UCSD-AML1 (cell line): ENCODE results near the gene RAI1.
"Not testable (repeated sequence)": the region's sequence is repeated elsewhere in the genome, so short reads cannot be mapped to it uniquely, and the experiment has no call there.

Experiments used
- DNase-seq: peaks from one replicate; lab custom pipeline; 2025; ENCODE audit not compliant: unreplicated experiment; lab: John Stamatoyannopoulos, UW

The RAI1 gene

GRCh38 chr17:17681187-17681743 lies at the start of gene RAI1:
Gene RAI1 (plus strand): TSS chr17:17681458. CDS start chr17:17792949, 111,491 bp downstream.
- peak; percentile 82 for DNase-seq

- DNase-seq = not testable (repeated sequence)
Observed at GRCh38 chr17:17632690-17633089, 48.6 kb upstream of the RAI1 start.

GRCh38 chr17:17633310-17633709 lies 47.9 kb upstream of the RAI1 start:
- no peak for DNase-seq

GRCh38 chr17:17635126-17635525 lies 46.1 kb upstream of the RAI1 start:
- DNase-seq = no peak

GRCh38 chr17:17635537-17636271 lies 45.6 kb upstream of the RAI1 start:
- DNase-seq = not testable (repeated sequence)

GRCh38 chr17:17636272-17636885 lies 44.9 kb upstream of the RAI1 start:
- no peak for DNase-seq

- no peak for DNase-seq
Observed at GRCh38 chr17:17638467-17638866, 42.8 kb upstream of the RAI1 start.

- not testable (repeated sequence) for DNase-seq
Observed at GRCh38 chr17:17639661-17640270, 41.5 kb upstream of the RAI1 start.

- DNase-seq = peak; percentile 70
Observed at GRCh38 chr17:17641621-17642409, 39.4 kb upstream of the RAI1 start.

- not testable (repeated sequence) for DNase-seq
Observed at GRCh38 chr17:17645148-17645547, 36.1 kb upstream of the RAI1 start.

GRCh38 chr17:17645961-17646360 lies 35.3 kb upstream of the RAI1 start:
- no peak for DNase-seq

GRCh38 chr17:17647524-17648178 lies 33.6 kb upstream of the RAI1 start:
- no peak for DNase-seq

- no peak for DNase-seq
Observed at GRCh38 chr17:17648762-17649161, 32.5 kb upstream of the RAI1 start.

- DNase-seq = no peak
Observed at GRCh38 chr17:17650959-17651358, 30.3 kb upstream of the RAI1 start.

GRCh38 chr17:17653343-17653742 lies 27.9 kb upstream of the RAI1 start:
- DNase-seq = no peak

- DNase-seq = no peak
Observed at GRCh38 chr17:17659340-17659739, 21.9 kb upstream of the RAI1 start.

GRCh38 chr17:17661134-17661533 lies 20.1 kb upstream of the RAI1 start:
- DNase-seq = no peak

GRCh38 chr17:17661834-17662385 lies 19.3 kb upstream of the RAI1 start:
- DNase-seq = no peak

- peak; percentile 75 for DNase-seq
Observed at GRCh38 chr17:17663160-17664063, 17.8 kb upstream of the RAI1 start.
